ENCODE measurements around the gene HMGN3. TPM values are rescaled to one million over a fixed set of nuclear protein-coding genes. Genes with fewer than 3 reads are reported as not detected.

The HMGN3 gene
- total RNA-seq, 1 experiment from 2014 or later = 113 TPM

DNA sequence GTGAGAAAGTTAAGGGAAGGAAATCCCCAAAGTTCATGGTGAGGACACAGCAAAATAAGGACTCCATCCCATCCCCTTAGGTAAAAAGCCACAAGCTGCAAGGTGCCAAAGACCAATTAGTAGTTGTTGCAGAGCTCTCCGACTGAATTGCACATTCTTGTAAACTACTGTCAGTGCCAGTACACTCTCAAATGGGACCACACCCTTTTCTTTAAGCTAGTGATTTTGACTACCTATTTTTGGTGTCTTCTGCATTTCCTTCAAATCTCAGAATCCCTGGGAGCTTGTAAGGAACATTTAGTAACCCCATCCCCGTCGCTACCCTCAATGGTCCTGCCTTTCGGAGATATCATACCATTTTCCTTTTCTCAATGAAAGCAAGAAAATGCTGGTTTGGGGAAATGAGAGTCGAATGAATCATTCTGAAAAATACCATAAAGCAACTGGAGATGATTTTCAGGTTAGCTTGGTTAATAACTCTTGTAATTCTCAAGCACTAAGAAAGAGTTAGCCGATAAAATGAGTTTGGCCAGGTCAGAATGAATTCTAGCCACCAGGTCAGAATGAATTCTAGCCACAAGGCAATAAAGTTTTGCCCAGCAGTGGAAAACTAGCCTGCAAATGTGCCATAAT is 5.2 kb upstream of the HMGN3 start:
- no peak overlapping the region for H3K9ac ChIP-seq (ENCODE audit: low read length)
- H3K79me2 ChIP-seq (ENCODE audit: low read length) = no peaks in the 10 kb centered on the region
- DNase-seq (no peak), ATAC-seq (no peak)
- peaks cover 17% of the 10 kb centered on the region for H3K4me1 ChIP-seq (ENCODE audit: insufficient read depth, low read length)
- H3K4me2 ChIP-seq (ENCODE audit: low read length) = no peak overlapping the region
- no peaks in the 10 kb centered on the region for H3F3A ChIP-seq (ENCODE audit: low read length, unreplicated experiment)
- ChIA-PET POLR2A (ENCODE audit: unreplicated experiment) (no interaction called here), CTCF (no interaction called here)
- no peaks in the 10 kb centered on the region for H3K9me3 ChIP-seq (ENCODE audit: low read length)
- no peaks in the 10 kb centered on the region for H3K27me3 ChIP-seq (ENCODE audit: low read length)
- H3K36me3 ChIP-seq (ENCODE audit: low read depth, low read length) = no peaks in the 10 kb centered on the region
- H3K9me2 ChIP-seq (replicated peaks; ENCODE audit: low read length) = no peaks in the 10 kb centered on the region
- no peak overlapping the region for H3K27ac ChIP-seq (ENCODE audit: low read length)
- H4K20me1 ChIP-seq (ENCODE audit: low read length) = no peaks in the 10 kb centered on the region
- no TSS peak for BruUV-seq (replicated peaks)
- no peak overlapping the region for H3K4me3 ChIP-seq (ENCODE audit: low read length)
- no peak overlapping the region for H2AFZ ChIP-seq (ENCODE audit: low read length)
- TF ChIP-seq, protein P1, sequence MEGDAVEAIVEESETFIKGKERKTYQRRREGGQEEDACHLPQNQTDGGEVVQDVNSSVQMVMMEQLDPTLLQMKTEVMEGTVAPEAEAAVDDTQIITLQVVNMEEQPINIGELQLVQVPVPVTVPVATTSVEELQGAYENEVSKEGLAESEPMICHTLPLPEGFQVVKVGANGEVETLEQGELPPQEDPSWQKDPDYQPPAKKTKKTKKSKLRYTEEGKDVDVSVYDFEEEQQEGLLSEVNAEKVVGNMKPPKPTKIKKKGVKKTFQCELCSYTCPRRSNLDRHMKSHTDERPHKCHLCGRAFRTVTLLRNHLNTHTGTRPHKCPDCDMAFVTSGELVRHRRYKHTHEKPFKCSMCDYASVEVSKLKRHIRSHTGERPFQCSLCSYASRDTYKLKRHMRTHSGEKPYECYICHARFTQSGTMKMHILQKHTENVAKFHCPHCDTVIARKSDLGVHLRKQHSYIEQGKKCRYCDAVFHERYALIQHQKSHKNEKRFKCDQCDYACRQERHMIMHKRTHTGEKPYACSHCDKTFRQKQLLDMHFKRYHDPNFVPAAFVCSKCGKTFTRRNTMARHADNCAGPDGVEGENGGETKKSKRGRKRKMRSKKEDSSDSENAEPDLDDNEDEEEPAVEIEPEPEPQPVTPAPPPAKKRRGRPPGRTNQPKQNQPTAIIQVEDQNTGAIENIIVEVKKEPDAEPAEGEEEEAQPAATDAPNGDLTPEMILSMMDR (conservative IDR thresholded peaks at IDR 0.05; ENCODE audit: low read depth, low read length) = no peak
- TF ChIP-seq EZH2 (IDR thresholded peaks at IDR 0.05; ENCODE audit: low read length, unreplicated experiment) = no peak
- TF ChIP-seq EZH2phosphoT487 (IDR thresholded peaks at IDR 0.05; ENCODE audit: borderline replicate concordance, low read length) = no peak
- intact Hi-C loops (cut with micrococcal nuclease) = no loop called here

DNA sequence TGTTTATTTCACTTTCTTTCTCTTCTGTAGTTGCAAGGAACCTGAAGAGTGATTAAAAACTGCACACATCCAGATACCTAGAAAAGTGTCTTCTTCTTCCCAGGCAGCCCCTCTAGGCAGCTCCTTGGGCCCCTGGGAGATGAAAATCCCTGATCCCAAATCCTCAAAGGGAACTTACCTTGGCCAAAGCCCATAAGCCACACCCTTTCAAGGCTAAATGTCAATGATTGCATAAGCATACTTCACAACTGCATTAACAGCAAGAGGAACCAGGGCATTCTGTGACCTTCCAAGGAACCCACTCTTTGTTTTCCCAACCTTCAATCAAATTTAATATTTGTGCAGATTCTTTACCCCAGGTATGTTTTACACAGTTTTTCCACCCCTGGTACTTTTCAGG is 4.4 kb upstream of the HMGN3 start:
- Histone ChIP-seq H3K9me3 (ENCODE audit: low read length) (no peaks in the 10 kb centered on the region), H3K79me2 (ENCODE audit: low read length) (peaks cover 4% of the 10 kb centered on the region), H2AFZ (ENCODE audit: low read length) (no peak overlapping the region), H3K27ac (ENCODE audit: low read length) (no peak overlapping the region), H3K27me3 (ENCODE audit: low read length) (no peaks in the 10 kb centered on the region), H3K4me1 (ENCODE audit: insufficient read depth, low read length) (peaks cover 17% of the 10 kb centered on the region), H3K36me3 (ENCODE audit: low read depth, low read length) (no peaks in the 10 kb centered on the region), H4K20me1 (ENCODE audit: low read length) (no peaks in the 10 kb centered on the region), H3F3A (ENCODE audit: low read length, unreplicated experiment) (no peaks in the 10 kb centered on the region), H3K9ac (ENCODE audit: low read length) (no peak overlapping the region), H3K4me3 (ENCODE audit: low read length) (no peak overlapping the region), H3K9me2 (replicated peaks; ENCODE audit: low read length) (no peaks in the 10 kb centered on the region), H3K4me2 (ENCODE audit: low read length) (no peak overlapping the region)
- CTCF ChIA-PET = no interaction called here
- BruUV-seq (replicated peaks) = no TSS peak
- TF ChIP-seq EZH2 (IDR thresholded peaks at IDR 0.05; ENCODE audit: low read length, unreplicated experiment) (no peak), EZH2phosphoT487 (IDR thresholded peaks at IDR 0.05; ENCODE audit: borderline replicate concordance, low read length) (no peak)
- TF ChIP-seq, protein P1 (conservative IDR thresholded peaks at IDR 0.05; ENCODE audit: low read depth, low read length) = no peak
- DNase-seq (no peak), ATAC-seq (no peak)
- POLR2A ChIA-PET (ENCODE audit: unreplicated experiment) = no interaction called here
- intact Hi-C loops (cut with micrococcal nuclease) = no loop called here

DNA sequence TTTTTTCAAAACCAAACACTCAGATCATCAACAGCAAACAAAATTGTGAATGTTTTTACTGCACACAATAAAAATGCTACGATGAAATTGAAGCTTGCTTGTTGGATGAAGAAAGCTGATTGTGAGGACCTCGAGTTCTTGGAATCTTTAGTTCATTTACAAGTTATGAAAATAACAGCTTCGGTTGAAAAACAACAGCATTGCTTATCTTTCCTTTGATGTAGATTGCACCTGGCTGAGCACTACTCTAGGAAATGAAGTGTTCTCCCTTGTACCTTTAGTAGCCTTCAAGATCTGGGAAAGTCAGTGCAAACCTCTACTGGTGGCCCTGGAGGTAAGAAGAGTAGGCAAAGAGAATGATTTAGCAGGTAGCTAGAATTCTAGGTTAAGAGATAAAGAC is 2.2 kb upstream of the HMGN3 start:
- Histone ChIP-seq H3K9me3 (ENCODE audit: low read length) (no peaks in the 10 kb centered on the region), H3K9ac (ENCODE audit: low read length) (no peak overlapping the region), H3K4me3 (ENCODE audit: low read length) (no peak overlapping the region), H3K9me2 (replicated peaks; ENCODE audit: low read length) (no peaks in the 10 kb centered on the region), H3K4me2 (ENCODE audit: low read length) (no peak overlapping the region), H3K79me2 (ENCODE audit: low read length) (peaks cover 26% of the 10 kb centered on the region), H3K27ac (ENCODE audit: low read length) (no peak overlapping the region), H2AFZ (ENCODE audit: low read length) (no peak overlapping the region), H3K4me1 (ENCODE audit: insufficient read depth, low read length) (peaks cover 20% of the 10 kb centered on the region), H3K36me3 (ENCODE audit: low read depth, low read length) (no peaks in the 10 kb centered on the region), H4K20me1 (ENCODE audit: low read length) (no peaks in the 10 kb centered on the region), H3F3A (ENCODE audit: low read length, unreplicated experiment) (no peaks in the 10 kb centered on the region), H3K27me3 (ENCODE audit: low read length) (no peaks in the 10 kb centered on the region)
- DNase-seq = no peak
- ChIA-PET CTCF (no interaction called here), POLR2A (ENCODE audit: unreplicated experiment) (no interaction called here)
- no peak for TF ChIP-seq EZH2phosphoT487 (IDR thresholded peaks at IDR 0.05; ENCODE audit: borderline replicate concordance, low read length)
- TF ChIP-seq, protein P1 (conservative IDR thresholded peaks at IDR 0.05; ENCODE audit: low read depth, low read length) = no peak
- TF ChIP-seq EZH2 (IDR thresholded peaks at IDR 0.05; ENCODE audit: low read length, unreplicated experiment) = no peak
- BruUV-seq (replicated peaks) = no TSS peak
- ATAC-seq = no peak
- intact Hi-C loops (cut with micrococcal nuclease) = no loop called here
